Measurements from ENCODE around the gene COL19A1.

Gene COL19A1

DNA sequence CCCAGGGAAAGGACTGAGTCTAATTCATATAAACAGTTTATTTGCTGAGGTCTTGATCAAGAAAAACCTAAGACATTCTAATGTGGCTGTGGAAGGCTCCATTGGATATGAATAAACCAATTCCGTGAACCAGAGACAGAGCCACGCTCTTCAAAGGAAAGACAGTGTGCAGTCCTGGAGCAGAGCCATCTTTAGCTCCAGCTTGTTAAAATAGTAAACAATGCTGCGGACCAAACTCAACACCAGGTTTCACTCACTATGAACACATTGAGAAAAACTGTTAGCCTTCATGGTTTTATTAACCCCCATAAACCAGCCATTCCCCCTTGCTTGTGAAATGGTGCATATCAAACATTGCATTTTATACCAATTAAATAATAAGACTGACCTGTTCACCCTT is 374.7 kb downstream of the COL19A1 start:
- DNase-seq, result no peak

DNA sequence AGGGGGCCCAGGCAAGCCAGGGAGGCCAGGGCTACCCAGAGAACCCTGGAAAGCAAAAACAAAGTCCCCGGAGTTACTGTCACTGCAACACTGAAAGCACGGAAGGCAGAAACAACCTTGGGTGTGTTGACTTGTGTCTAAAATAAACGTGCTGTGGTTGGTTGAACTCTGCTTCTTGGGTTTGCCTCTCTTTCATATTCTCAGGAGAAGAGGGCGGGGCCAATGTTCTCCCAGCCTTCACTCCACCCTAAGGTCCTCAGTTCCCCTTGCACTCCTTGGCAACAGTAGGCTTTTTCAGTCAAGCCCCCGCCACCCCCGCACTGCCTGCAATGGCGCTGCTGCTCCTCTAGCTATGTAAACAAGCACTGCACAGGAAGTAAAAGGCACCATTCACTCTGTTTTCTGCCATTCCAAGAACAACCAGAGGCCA is 375.6 kb downstream of the COL19A1 start:
- DNase-seq, result no peak

DNA sequence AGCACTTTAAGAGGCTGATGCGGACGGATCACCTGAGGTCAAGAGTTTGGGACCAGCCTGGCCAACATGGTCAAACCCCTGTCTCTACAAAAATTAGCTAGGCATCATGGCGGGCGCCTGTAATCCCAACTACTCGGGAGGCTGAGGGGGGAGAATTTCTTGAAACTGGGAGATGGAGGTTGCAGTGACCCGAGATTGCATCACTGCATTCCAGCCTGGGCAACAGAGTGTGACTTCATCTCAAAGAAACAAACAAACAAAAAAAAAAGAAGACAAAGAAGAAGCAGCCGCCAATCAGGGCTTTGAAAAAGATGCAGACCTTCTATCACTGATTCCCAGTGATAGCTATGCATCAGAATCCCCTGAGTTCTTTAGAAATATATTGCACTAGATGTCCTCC is 379.8 kb downstream of the COL19A1 start:
- DNase-seq, result no peak

DNA sequence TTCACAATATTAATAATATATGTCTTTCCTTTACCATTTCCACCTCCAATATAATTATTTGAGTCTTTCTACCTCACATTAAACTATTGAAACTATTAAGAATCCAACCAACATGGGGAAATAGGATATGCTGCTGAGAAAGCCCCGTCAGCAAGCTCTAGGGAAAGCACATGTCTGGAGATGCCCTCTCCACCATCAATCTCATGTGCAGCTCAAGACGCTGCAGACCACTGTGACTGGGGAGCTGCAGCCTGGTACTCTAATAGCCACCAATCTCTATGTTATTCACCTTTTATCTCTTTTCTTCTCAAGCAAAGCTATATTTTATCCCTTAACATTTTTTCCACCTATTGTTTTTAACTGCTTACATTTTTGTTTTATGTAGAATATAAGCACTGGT is 386.2 kb downstream of the COL19A1 start:
- no peak for DNase-seq

DNA sequence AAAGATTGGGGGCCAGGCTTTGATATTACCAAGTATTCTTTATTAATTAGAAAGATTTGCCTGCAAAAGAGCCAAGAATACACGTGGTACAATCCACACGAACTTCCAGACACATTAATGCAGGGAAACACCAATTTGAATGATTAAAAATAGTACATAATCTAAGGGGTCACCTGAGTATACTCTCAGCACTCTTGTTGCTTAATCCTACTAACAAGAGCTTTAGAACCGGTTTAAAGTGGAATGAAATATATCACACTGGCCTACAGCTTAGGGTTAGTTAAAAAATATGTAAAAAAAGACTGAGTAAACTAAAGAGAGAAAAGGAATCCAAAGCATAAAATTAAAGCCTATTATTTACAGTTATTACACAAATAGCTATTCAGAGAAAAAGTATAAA is 387.6 kb downstream of the COL19A1 start:
- DNase-seq, result no peak

DNA sequence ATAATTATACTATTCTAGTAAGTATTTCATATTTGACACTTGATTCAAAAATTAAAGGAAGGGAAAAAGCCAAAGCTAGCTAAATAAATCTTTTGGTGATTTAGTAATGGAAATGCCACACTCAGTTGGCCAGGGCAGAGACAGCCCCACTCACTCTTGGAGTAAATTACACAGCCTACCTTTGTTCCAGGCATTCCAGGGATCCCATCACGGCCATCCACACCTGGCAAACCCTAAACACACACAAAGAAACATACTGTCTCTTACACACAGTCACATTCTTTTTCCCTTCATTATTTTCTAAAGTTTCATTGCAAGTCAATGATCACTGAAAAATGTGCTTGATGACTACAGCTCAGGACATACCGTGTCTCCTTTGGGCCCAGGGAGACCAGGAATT is 388.4 kb downstream of the COL19A1 start:
- DNase-seq, result no peak

DNA sequence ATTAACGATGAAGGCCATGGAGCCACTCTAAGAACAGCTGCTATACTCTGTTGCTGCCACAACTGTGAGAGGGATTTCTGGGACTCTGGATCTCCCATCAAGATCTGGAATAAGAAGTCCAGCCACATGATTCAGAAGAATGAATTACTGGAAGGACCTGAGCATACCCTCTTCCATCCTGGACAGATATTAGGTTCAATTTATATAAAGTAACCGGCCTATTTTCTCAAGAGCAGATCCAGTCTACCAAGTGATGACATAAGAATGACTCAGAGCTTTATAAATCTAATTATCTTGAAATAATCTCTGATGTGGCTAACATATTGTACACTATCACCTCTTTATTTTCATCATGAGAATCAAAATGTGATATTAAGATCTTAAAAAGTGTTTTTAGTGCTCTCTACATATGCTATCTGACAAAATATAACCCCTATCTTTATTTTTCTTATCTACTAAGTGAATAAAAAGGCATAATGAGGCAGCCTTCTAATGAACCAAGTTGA is 391.5 kb downstream of the COL19A1 start:
- no peak for DNase-seq

DNA sequence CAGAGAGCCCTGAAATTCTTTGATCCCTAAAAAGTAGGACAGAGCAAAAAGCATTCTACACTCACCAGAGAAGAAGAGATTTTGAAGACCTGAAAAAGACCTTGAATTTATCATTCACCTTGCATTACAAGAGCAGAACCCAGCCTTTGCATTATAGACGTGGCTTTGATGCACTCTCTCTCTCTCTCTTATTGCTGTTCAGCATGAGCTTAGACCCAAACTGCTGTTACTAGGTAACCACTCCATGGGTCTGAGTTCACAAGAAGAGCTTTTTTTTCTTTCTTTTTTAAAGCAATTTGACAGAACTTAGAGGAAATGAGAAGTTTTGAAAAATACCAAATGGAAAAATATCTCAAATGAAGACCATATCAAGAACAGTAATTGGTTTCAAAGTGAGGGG is 392.1 kb downstream of the COL19A1 start:
- no peak for DNase-seq
